Endothelial cell of umbilical vein (primary cell): ENCODE measurements around the gene SERPINI1. TPM values are rescaled to one million over a fixed set of nuclear protein-coding genes. Genes with fewer than 3 reads are reported as not detected.

Experiments used
- BruUV-seq: library from RNA; stranded (reverse); fragments of 400-500 nt; replicated peaks from 2 replicates; lab custom pipeline; 2021; lab: Mats Ljungman, UMichigan
- CTCF ChIA-PET: fragments of 300-600, 350-600 bp; sonication (Branson Sonifier 250); formaldehyde crosslinking; loops from one replicate; lab custom pipeline; 2021; ENCODE audit warnings: antibody characterized with exemption, inconsistent platforms; lab: Charles Lee
- POLR2A ChIA-PET: fragments of 300-600, 350-600 bp; sonication (Branson Sonifier 250); formaldehyde crosslinking; loops from one replicate; lab custom pipeline; 2021; ENCODE audit warnings: antibody characterized with exemption, inconsistent platforms; lab: Charles Lee
- DNase-seq: peaks from one replicate; pipeline ENCODE4 v3.0.0-alpha.2; 2011; ENCODE audit warnings: low read depth, low spot score
- FAIRE-seq: peaks from 2 replicates; lab custom pipeline; 2011; peaks lifted over from hg19 to GRCh38; lab: Jason Lieb, UNC
- H2AFZ ChIP-seq: 2 replicates; pipeline ENCODE4 v1.6.0; 2012; ENCODE audit warnings: low read depth, low read length, control low read depth, inconsistent platforms
- H3K27ac ChIP-seq: 2 replicates; pipeline ENCODE4 v1.5.1; 2011; ENCODE audit warnings: low read depth, mild to moderate bottlenecking, control low read depth, low read length, moderate library complexity; ENCODE audit not compliant: insufficient read depth
- H3K27me3 ChIP-seq, 2 experiments: 2 replicates each; pipeline versions ENCODE4 v1.6.0 to v1.6.1; 2011; ENCODE audit warnings: low read length in 2 of 2, mixed read lengths in 1 of 2; ENCODE audit not compliant: control insufficient read depth in 2 of 2, insufficient read depth in 2 of 2
- H3K36me3 ChIP-seq, 2 experiments: 2 replicates in 1 of 2; 3 replicates in 1 of 2; pipeline ENCODE4 v1.5.1; 2011; ENCODE audit warnings: low read length in 2 of 2, mild to moderate bottlenecking in 1 of 2, moderate library complexity in 1 of 2; ENCODE audit not compliant: control insufficient read depth in 2 of 2, insufficient read depth in 2 of 2; ENCODE audit errors: extremely low read depth in 1 of 2
- H3K4me1 ChIP-seq: 3 replicates; pipeline ENCODE4 v1.5.1; 2011; ENCODE audit warnings: mild to moderate bottlenecking, low read length; ENCODE audit not compliant: control insufficient read depth, insufficient read depth; ENCODE audit errors: extremely low read depth
- H3K4me2 ChIP-seq: 2 replicates; pipeline ENCODE4 v1.6.1; 2011; ENCODE audit warnings: low read length, control low read depth, mixed read lengths; ENCODE audit not compliant: insufficient read depth
- H3K4me3 ChIP-seq, 3 experiments: fragments of 200-600 bp in 1 of 3; sonication (generic), shearing (Covaris generic) in 1 of 3; replicated peaks in 1 of 3; 2 replicates each; pipeline ENCODE4 v1.5.1; 2011 to 2016; ENCODE audit warnings: control low read depth in 3 of 3, low read length in 3 of 3, mild to moderate bottlenecking in 2 of 3, inconsistent platforms in 1 of 3, low read depth in 1 of 3, moderate library complexity in 1 of 3; ENCODE audit not compliant: insufficient read depth in 1 of 3
- H3K79me2 ChIP-seq: 2 replicates; pipeline ENCODE4 v1.6.0; 2012; ENCODE audit warnings: low read length, inconsistent platforms; ENCODE audit not compliant: control insufficient read depth, insufficient read depth
- H3K9ac ChIP-seq: replicated peaks from 2 replicates; pipeline ENCODE3; 2011; ENCODE audit warnings: low read length, control low read depth; ENCODE audit not compliant: insufficient read depth; ENCODE audit errors: extremely low read depth
- H3K9me1 ChIP-seq: replicated peaks from 3 replicates; pipeline ENCODE4 v1.6.0; 2011; ENCODE audit warnings: mild to moderate bottlenecking, low read length; ENCODE audit not compliant: control insufficient read depth, insufficient read depth; ENCODE audit errors: extremely low read depth
- H3K9me3 ChIP-seq: replicated peaks from 2 replicates; pipeline ENCODE4 v1.5.1; 2012; ENCODE audit warnings: low read length, inconsistent platforms; ENCODE audit not compliant: control insufficient read depth, insufficient read depth
- H4K20me1 ChIP-seq: replicated peaks from 2 replicates; pipeline ENCODE3; 2011; ENCODE audit warnings: mild to moderate bottlenecking, low read length; ENCODE audit not compliant: control insufficient read depth, insufficient read depth; ENCODE audit errors: extremely low read depth
- EZH2 ChIP-seq: IDR thresholded peaks from 2 replicates; pipeline ENCODE4 v1.6.1; 2012; ENCODE audit warnings: borderline replicate concordance, low read depth, mild to moderate bottlenecking, moderate library complexity, low read length, inconsistent platforms; ENCODE audit not compliant: severe bottlenecking
- FOS ChIP-seq: IDR thresholded peaks from 2 replicates; pipeline ENCODE4 v1.6.1; 2011; ENCODE audit warnings: mild to moderate bottlenecking, low read length, moderate library complexity, borderline replicate concordance; ENCODE audit not compliant: insufficient read depth
- GATA2 ChIP-seq: IDR thresholded peaks from 2 replicates; pipeline ENCODE4 v1.7.0; 2011; ENCODE audit warnings: low read depth, mild to moderate bottlenecking, moderate library complexity, mixed read lengths, low read length; ENCODE audit not compliant: insufficient read length, insufficient read depth
- JUN ChIP-seq: IDR thresholded peaks from 2 replicates; pipeline ENCODE4 v1.6.1; 2011; ENCODE audit warnings: borderline replicate concordance, low read depth; ENCODE audit not compliant: insufficient read length, insufficient read depth
- MYC ChIP-seq: IDR thresholded peaks from one replicate; pipeline ENCODE4 v1.6.1; 2011; ENCODE audit warnings: mild to moderate bottlenecking, low read depth, low read length
- POLR2A ChIP-seq: IDR thresholded peaks from 2 replicates; pipeline ENCODE4 v1.6.1; 2012; ENCODE audit warnings: low read depth, mild to moderate bottlenecking, control low read depth, low read length
- POLR2AphosphoS5 ChIP-seq: IDR thresholded peaks from 2 replicates; pipeline ENCODE4 v1.6.1; 2012; ENCODE audit warnings: low read depth, mild to moderate bottlenecking, control low read depth, low read length, moderate library complexity; ENCODE audit not compliant: insufficient read depth
- dilution Hi-C: fragments of 300-500 bp; cut with MboI; formaldehyde crosslinking; loops from one replicate; pipeline ENCODE4 v1.15.0; 2019; ENCODE audit warnings: low sequenced_read_pairs; ENCODE audit not compliant: extremely low pct_ligation_motif_present
- intact Hi-C: fragments of 100-400 bp; cut with micrococcal nuclease; formaldehyde crosslinking; loops from one replicate; pipeline ENCODE4 v1.10.0; 2022
- polyA plus RNA-seq, 4 experiments: library from polyadenylated mRNA; depleted of rRNA in 3 of 4; stranded (reverse) in 3 of 4; unstranded in 1 of 4; fragments of >200 nt; gene quantifications; 2 replicates each; pipeline versions ENCODE4 v1.2.1 to v1.2.3, GENCODE V29; 2011 to 2012; ENCODE audit warnings: missing spikeins in 1 of 4
- total RNA-seq: library from RNA; stranded (reverse); gene quantifications from 2 replicates; pipeline ENCODE4 v1.2.3, GENCODE V29; 2021
- TF ChIP-seq, protein P1 (sequence below): IDR thresholded peaks from 2 replicates; pipeline ENCODE4 v1.6.1; 2011; ENCODE audit not compliant: insufficient read depth, insufficient read length
- TF ChIP-seq, protein P2 (sequence below), 2 donors: IDR thresholded peaks; 1 replicate in 1 of 2; 2 replicates in 1 of 2; pipeline ENCODE4 v1.5.1; 2011; ENCODE audit warnings: low read length in 2 of 2, mild to moderate bottlenecking in 2 of 2, moderate library complexity in 2 of 2, control low read depth in 1 of 2, inconsistent platforms in 1 of 2, low read depth in 1 of 2; ENCODE audit not compliant: insufficient read depth in 1 of 2; ENCODE audit errors: extremely low read depth in 1 of 2

Gene SERPINI1
- total and polyA plus RNA-seq, 2 donors (not counting 3 experiments of a cell fraction or from before 2014, with no cell fraction given) = 0.22 to 0.28 TPM

DNA sequence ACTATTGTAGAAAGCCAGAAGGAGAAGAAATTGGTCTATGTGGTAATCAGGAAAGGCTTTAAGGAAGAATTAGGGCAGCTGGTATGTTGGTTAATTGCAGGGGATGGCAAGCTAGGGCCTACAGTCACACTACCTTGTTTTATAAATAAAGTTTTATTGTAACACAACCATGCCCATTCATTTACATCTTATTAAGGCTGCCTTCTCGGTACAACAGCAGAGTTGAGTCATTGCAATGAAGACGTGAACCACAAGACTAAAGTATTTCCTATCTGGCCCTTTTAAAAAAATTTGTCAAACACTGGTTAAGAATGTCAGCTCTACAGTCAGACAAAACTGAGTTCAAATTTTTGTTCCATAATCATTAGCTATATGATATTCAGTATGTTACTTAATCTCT, 8.3 kb downstream of the SERPINI1 start:
- ChIA-PET CTCF (interaction anchor here (1.0 kb wide), 1 partner anchor 8 kb away, joined by 3 read pairs; no protein-coding TSS in a partner anchor), POLR2A (no interaction called here)
- dilution Hi-C loops = no loop called here
- no peaks in the 10 kb centered on the region for H3K36me3 ChIP-seq
- no peaks in the 10 kb centered on the region for H3K4me1 ChIP-seq
- H2AFZ ChIP-seq = no peak overlapping the region
- H3K9me1 ChIP-seq = no peaks in the 10 kb centered on the region
- H3K27me3 ChIP-seq = no peaks in the 10 kb centered on the region
- no peak for DNase-seq
- no peaks in the 10 kb centered on the region for H4K20me1 ChIP-seq
- no peak overlapping the region for H3K4me3 ChIP-seq
- intact Hi-C loops = no loop called here
- H3K9ac ChIP-seq = no peak overlapping the region
- no peak overlapping the region for H3K4me2 ChIP-seq
- FAIRE-seq = no peak
- no peak overlapping the region for H3K27ac ChIP-seq
- H3K79me2 ChIP-seq = no peaks in the 10 kb centered on the region
- no TSS peak for BruUV-seq
- TF ChIP-seq MYC = no peak
- no peak for TF ChIP-seq FOS
- no peak for TF ChIP-seq JUN
- TF ChIP-seq POLR2A = no peak
- TF ChIP-seq, protein P1, sequence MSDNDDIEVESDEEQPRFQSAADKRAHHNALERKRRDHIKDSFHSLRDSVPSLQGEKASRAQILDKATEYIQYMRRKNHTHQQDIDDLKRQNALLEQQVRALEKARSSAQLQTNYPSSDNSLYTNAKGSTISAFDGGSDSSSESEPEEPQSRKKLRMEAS = no peak
- H3K9me3 ChIP-seq = no peaks in the 10 kb centered on the region

DNA sequence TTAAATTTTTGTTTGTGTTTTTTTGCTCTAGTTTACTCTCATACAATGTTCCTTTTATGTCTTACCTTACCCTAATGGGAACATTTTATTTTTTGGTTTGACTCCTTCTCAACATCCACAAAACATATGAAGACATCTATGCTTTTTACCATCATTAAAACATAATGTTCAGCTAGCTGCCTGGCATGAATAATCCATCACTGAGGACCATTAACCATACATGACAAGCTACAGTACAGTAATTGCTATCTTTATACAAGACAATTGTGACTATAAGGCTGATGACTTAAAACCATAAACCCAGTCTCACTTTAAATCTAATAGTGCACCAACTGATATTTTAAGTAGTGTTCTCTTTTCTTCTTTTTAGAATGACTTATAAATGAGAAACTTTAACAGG, 13.7 kb downstream of the SERPINI1 start:
- no peak for DNase-seq
- ChIA-PET POLR2A (no interaction called here), CTCF (interaction anchor here (1.1 to 2.3 kb wide), 3 partner anchors 9 to 18 kb away, joined by 3 to 10 read pairs (median 4); partner anchors contain the start of gene SERPINI1)
- H3K36me3 ChIP-seq = no peaks in the 10 kb centered on the region
- H3K9ac ChIP-seq = no peak overlapping the region
- dilution Hi-C loops = no loop called here
- H3K9me1 ChIP-seq = no peaks in the 10 kb centered on the region
- H3K79me2 ChIP-seq = no peaks in the 10 kb centered on the region
- H3K27ac ChIP-seq = no peak overlapping the region
- no peak for FAIRE-seq
- H3K27me3 ChIP-seq = peaks cover 0 to 3% of the 10 kb centered on the region in 2 experiments
- no peak overlapping the region for H3K4me2 ChIP-seq
- no peak overlapping the region for H2AFZ ChIP-seq
- BruUV-seq = no TSS peak
- no peaks in the 10 kb centered on the region for H3K4me1 ChIP-seq
- H4K20me1 ChIP-seq = no peaks in the 10 kb centered on the region
- TF ChIP-seq, protein P1 = no peak
- TF ChIP-seq FOS (no peak), EZH2 (no peak), MYC (no peak), GATA2 (no peak), JUN (no peak), POLR2AphosphoS5 (no peak)
- TF ChIP-seq, protein P2, sequence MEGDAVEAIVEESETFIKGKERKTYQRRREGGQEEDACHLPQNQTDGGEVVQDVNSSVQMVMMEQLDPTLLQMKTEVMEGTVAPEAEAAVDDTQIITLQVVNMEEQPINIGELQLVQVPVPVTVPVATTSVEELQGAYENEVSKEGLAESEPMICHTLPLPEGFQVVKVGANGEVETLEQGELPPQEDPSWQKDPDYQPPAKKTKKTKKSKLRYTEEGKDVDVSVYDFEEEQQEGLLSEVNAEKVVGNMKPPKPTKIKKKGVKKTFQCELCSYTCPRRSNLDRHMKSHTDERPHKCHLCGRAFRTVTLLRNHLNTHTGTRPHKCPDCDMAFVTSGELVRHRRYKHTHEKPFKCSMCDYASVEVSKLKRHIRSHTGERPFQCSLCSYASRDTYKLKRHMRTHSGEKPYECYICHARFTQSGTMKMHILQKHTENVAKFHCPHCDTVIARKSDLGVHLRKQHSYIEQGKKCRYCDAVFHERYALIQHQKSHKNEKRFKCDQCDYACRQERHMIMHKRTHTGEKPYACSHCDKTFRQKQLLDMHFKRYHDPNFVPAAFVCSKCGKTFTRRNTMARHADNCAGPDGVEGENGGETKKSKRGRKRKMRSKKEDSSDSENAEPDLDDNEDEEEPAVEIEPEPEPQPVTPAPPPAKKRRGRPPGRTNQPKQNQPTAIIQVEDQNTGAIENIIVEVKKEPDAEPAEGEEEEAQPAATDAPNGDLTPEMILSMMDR (IDR thresholded peaks at IDR 0.05; ENCODE audit: extremely low read depth in 1 of 2, insufficient read depth in 1 of 2, low read depth in 1 of 2, low read length in 2 of 2) = no peak
- intact Hi-C loops = no loop called here
- no peaks in the 10 kb centered on the region for H3K9me3 ChIP-seq
- no peak overlapping the region for H3K4me3 ChIP-seq
